HG03097 (cell line): ENCODE measurements around the gene PDCL2.
A peak's percentile ranks its signal among the peaks of the same experiment; 100 is the strongest.
"Not testable (repeated sequence)": the region's sequence is repeated elsewhere in the genome, so short reads cannot be mapped to it uniquely, and the experiment has no call there.

Source experiments
- ATAC-seq: cut with Tn5 transposase; IDR thresholded peaks from one replicate; pipeline ENCODE4 v1.9.1; 2021; ENCODE audit not compliant: unreplicated experiment, low FRiP score

Gene PDCL2

GRCh38 chr4:55592014-55592413 is at the start of gene PDCL2:
Gene PDCL2, minus strand, starts transcription at chr4:55592245. Its CDS starts 136 bp downstream, at chr4:55592109.
- ATAC-seq = no peak

- ATAC-seq = no peak
Observed at GRCh38 chr4:55637272-55637820, 45.3 kb upstream of the PDCL2 start.

- no peak for ATAC-seq
Observed at GRCh38 chr4:55636656-55636999, 44.6 kb upstream of the PDCL2 start.

GRCh38 chr4:55635741-55636655 is 44.0 kb upstream of the PDCL2 start, which contains the start of gene NMU:
Gene NMU, minus strand, starts transcription at chr4:55636298. Its CDS starts 106 bp downstream, at chr4:55636192.
- ATAC-seq = no peak

- ATAC-seq = no peak
Observed at GRCh38 chr4:55635282-55635681, 43.2 kb upstream of the PDCL2 start.

GRCh38 chr4:55634417-55635128 is 42.5 kb upstream of the PDCL2 start:
- no peak for ATAC-seq

GRCh38 chr4:55633903-55634302 is 41.9 kb upstream of the PDCL2 start:
- no peak for ATAC-seq

- ATAC-seq = no peak
Observed at GRCh38 chr4:55625835-55626234, 33.8 kb upstream of the PDCL2 start.

- not testable (repeated sequence) for ATAC-seq
Observed at GRCh38 chr4:55624063-55624462, 32.0 kb upstream of the PDCL2 start.

- no peak for ATAC-seq
Observed at GRCh38 chr4:55618546-55619143, 26.6 kb upstream of the PDCL2 start.

- peak; percentile 71 for ATAC-seq
Observed at GRCh38 chr4:55617587-55618197, 25.6 kb upstream of the PDCL2 start.

- ATAC-seq = no peak
Observed at GRCh38 chr4:55615008-55615407, 23.0 kb upstream of the PDCL2 start.

GRCh38 chr4:55613621-55614020 is 21.6 kb upstream of the PDCL2 start:
- ATAC-seq = no peak

- ATAC-seq = no peak
Observed at GRCh38 chr4:55612341-55612740, 20.3 kb upstream of the PDCL2 start.

GRCh38 chr4:55611358-55612059 is 19.5 kb upstream of the PDCL2 start:
- no peak for ATAC-seq

- no peak for ATAC-seq
Observed at GRCh38 chr4:55610381-55610780, 18.3 kb upstream of the PDCL2 start.

- no peak for ATAC-seq
Observed at GRCh38 chr4:55609393-55609866, 17.4 kb upstream of the PDCL2 start.

- ATAC-seq = no peak
Observed at GRCh38 chr4:55608591-55608990, 16.5 kb upstream of the PDCL2 start.

- ATAC-seq = no peak
Observed at GRCh38 chr4:55604996-55605395, 13.0 kb upstream of the PDCL2 start.

- no peak for ATAC-seq
Observed at GRCh38 chr4:55600640-55601039, 8.6 kb upstream of the PDCL2 start.
